HCT116 (cell line): ENCODE data around the gene DEGS1. TPM values are rescaled to one million over a fixed set of nuclear protein-coding genes. Genes with fewer than 3 reads are reported as not detected.

Experiments used
- ATAC-seq: fragments of 200-7000 bp; cut with Tn5 transposase; 2 replicates; pipeline ENCODE4 v1.9.1; 2020; ENCODE audit warnings: mild to moderate bottlenecking, moderate library complexity
- BruUV-seq: library from RNA; stranded (reverse); fragments of 400-500 nt; replicated peaks from 2 replicates; lab custom pipeline; 2021; lab: Mats Ljungman, UMichigan
- CTCF ChIA-PET: fragments of 300-600 bp; sonication (Branson Sonifier 250); formaldehyde crosslinking; loops from one replicate; lab custom pipeline; 2021; ENCODE audit warnings: antibody characterized with exemption; lab: Charles Lee
- POLR2A ChIA-PET: fragments of 300-600, 350-600 bp; sonication (Branson Sonifier 250); formaldehyde crosslinking; loops from one replicate; lab custom pipeline; 2021; ENCODE audit warnings: antibody characterized with exemption; lab: Charles Lee
- RAD21 ChIA-PET, 2 experiments: fragments of 300-600 bp; sonication (Branson Sonifier 250); formaldehyde crosslinking; loops; one replicate each; lab custom pipeline; 2023; ENCODE audit warnings: low total read pairs in 2 of 2; ENCODE audit not compliant: uncharacterized antibody in 2 of 2, unreplicated experiment in 2 of 2, low non-redundant PET in 1 of 2; lab: Charles Lee
- DNase-seq: peaks from one replicate; pipeline ENCODE4 v3.0.0-alpha.2; 2010; ENCODE audit warnings: low read depth, low spot score
- H2AFZ ChIP-seq: fragments of 200-600 bp; shearing (Covaris generic), sonication (generic); 2 replicates; pipeline ENCODE4 v1.6.1; 2017; ENCODE audit warnings: low read depth, mixed run types, mixed read lengths, antibody characterized with exemption, low read length; ENCODE audit not compliant: poor library complexity, severe bottlenecking
- H3K27ac ChIP-seq: 2 replicates; pipeline ENCODE4 v1.5.1; 2012; ENCODE audit warnings: low read depth, low read length
- H3K27me3 ChIP-seq: fragments of 200-600 bp; sonication (generic); 2 replicates; pipeline ENCODE4 v1.6.1; 2016; ENCODE audit warnings: mixed run types, low read length, mixed read lengths; ENCODE audit not compliant: insufficient read depth
- H3K36me3 ChIP-seq, 2 experiments: fragments of 200-500 bp in 1 of 2; fragments of 200-600 bp in 1 of 2; sonication (Bioruptor generic) in 1 of 2; sonication (generic) in 1 of 2; 2 replicates each; pipeline versions ENCODE4 v1.5.1 to v1.6.1; 2014 to 2016; ENCODE audit warnings: low read length in 2 of 2, inconsistent platforms in 1 of 2, mixed read lengths in 1 of 2, mixed run types in 1 of 2; ENCODE audit not compliant: insufficient read depth in 2 of 2, control insufficient read depth in 1 of 2
- H3K4me1 ChIP-seq, 2 experiments: fragments of 200-600 bp in 1 of 2; sonication (generic) in 1 of 2; 2 replicates each; pipeline versions ENCODE4 v1.5.1 to v1.6.1; 2012 to 2017; ENCODE audit warnings: low read length in 2 of 2, inconsistent platforms in 1 of 2, mild to moderate bottlenecking in 1 of 2, mixed read lengths in 1 of 2, mixed run types in 1 of 2, moderate library complexity in 1 of 2; ENCODE audit not compliant: insufficient read depth in 2 of 2, control insufficient read depth in 1 of 2
- H3K4me2 ChIP-seq: fragments of 200-600 bp; sonication (generic); 2 replicates; pipeline ENCODE4 v1.6.1; 2017; ENCODE audit warnings: mixed run types, low read length, mixed read lengths
- H3K4me3 ChIP-seq, 2 experiments: fragments of 200-600 bp in 1 of 2; sonication (generic) in 1 of 2; replicated peaks in 1 of 2; 2 replicates each; pipeline ENCODE4 v1.5.1; 2011 to 2016; ENCODE audit warnings: low read length in 2 of 2, control low read depth in 1 of 2, low read depth in 1 of 2, mild to moderate bottlenecking in 1 of 2, mixed read lengths in 1 of 2, mixed run types in 1 of 2
- H3K79me2 ChIP-seq: fragments of 200-600 bp; sonication (generic); 2 replicates; pipeline ENCODE4 v1.6.1; 2017; ENCODE audit warnings: mild to moderate bottlenecking, mixed run types, low read length, moderate library complexity, mixed read lengths; ENCODE audit not compliant: insufficient read depth
- H3K9ac ChIP-seq: fragments of 200-600 bp; sonication (generic); 2 replicates; pipeline ENCODE4 v1.6.1; 2016; ENCODE audit warnings: low read length, mixed read lengths
- H3K9me2 ChIP-seq: fragments of 200-600 bp; sonication (generic), shearing (Covaris generic); 2 replicates; pipeline ENCODE4 v1.6.1; 2017; ENCODE audit warnings: mixed run types, mild to moderate bottlenecking, moderate library complexity; ENCODE audit not compliant: insufficient read depth
- H3K9me3 ChIP-seq, 2 experiments: fragments of 200-500 bp in 1 of 2; fragments of 200-600 bp in 1 of 2; sonication (Bioruptor generic) in 1 of 2; sonication (generic) in 1 of 2; 2 replicates each; pipeline ENCODE4 v1.6.1; 2014 to 2017; ENCODE audit warnings: low read length in 2 of 2, mixed read lengths in 2 of 2, inconsistent platforms in 1 of 2, low read depth in 1 of 2, mild to moderate bottlenecking in 1 of 2, mixed run types in 1 of 2, moderate library complexity in 1 of 2; ENCODE audit not compliant: control insufficient read depth in 1 of 2, insufficient read depth in 1 of 2
- H4K20me1 ChIP-seq: fragments of 200-600 bp; sonication (generic), shearing (Covaris generic); 2 replicates; pipeline ENCODE4 v1.6.1; 2017; ENCODE audit warnings: mixed run types, mild to moderate bottlenecking, moderate library complexity; ENCODE audit not compliant: insufficient read depth
- ATF3 ChIP-seq: IDR thresholded peaks from 2 replicates; pipeline ENCODE4 v1.6.1; 2012
- CEBPB ChIP-seq: IDR thresholded peaks from 2 replicates; pipeline ENCODE4 v1.6.1; 2012; ENCODE audit warnings: low read depth
- CTCF ChIP-seq, 3 experiments: fragments of 200-600 bp in 1 of 3; sonication (generic) in 1 of 3; IDR thresholded peaks in 2 of 3; conservative IDR thresholded peaks in 1 of 3; 2 replicates each; pipeline ENCODE4 v1.5.1; 2012 to 2017; ENCODE audit warnings: low read depth in 2 of 3, low read length in 2 of 3, antibody characterized with exemption in 1 of 3, borderline replicate concordance in 1 of 3, control low read depth in 1 of 3, mild to moderate bottlenecking in 1 of 3, mixed read lengths in 1 of 3, mixed run types in 1 of 3, moderate library complexity in 1 of 3; ENCODE audit not compliant: insufficient read depth in 1 of 3
- EGR1 ChIP-seq: IDR thresholded peaks from 2 replicates; pipeline ENCODE4 v1.6.1; 2012; ENCODE audit warnings: low read depth
- MAX ChIP-seq: IDR thresholded peaks from 2 replicates; pipeline ENCODE4 v1.6.1; 2012
- REST ChIP-seq: IDR thresholded peaks from 2 replicates; pipeline ENCODE4 v1.6.1; 2012; ENCODE audit warnings: low read depth
- SP1 ChIP-seq: IDR thresholded peaks from 2 replicates; pipeline ENCODE4 v1.6.1; 2012; ENCODE audit warnings: low read depth
- SRF ChIP-seq: IDR thresholded peaks from 2 replicates; pipeline ENCODE4 v1.6.1; 2012; ENCODE audit warnings: low read depth
- TCF7L2 ChIP-seq: IDR thresholded peaks from 2 replicates; pipeline ENCODE4 v1.7.0; 2011; ENCODE audit warnings: borderline replicate concordance, inconsistent platforms; ENCODE audit not compliant: insufficient read depth, insufficient read length; ENCODE audit errors: extremely low read depth
- YY1 ChIP-seq: IDR thresholded peaks from 2 replicates; pipeline ENCODE4 v1.6.1; 2011; ENCODE audit warnings: low read length, low read depth, moderate library complexity, mild to moderate bottlenecking; ENCODE audit not compliant: insufficient replicate concordance; ENCODE audit errors: extremely low read depth
- ZBTB33 ChIP-seq: IDR thresholded peaks from 2 replicates; pipeline ENCODE4 v1.6.1; 2011; ENCODE audit warnings: mild to moderate bottlenecking, low read length, moderate library complexity; ENCODE audit not compliant: insufficient replicate concordance; ENCODE audit errors: extremely low read depth
- intact Hi-C: fragments of 100-400 bp; cut with micrococcal nuclease; formaldehyde crosslinking; loops from 2 replicates; pipeline ENCODE4 v1.10.0; 2022
- total RNA-seq: library from RNA; stranded (reverse); gene quantifications from one replicate; pipeline ENCODE4 v1.2.1, GENCODE V29; 2021; ENCODE audit not compliant: unreplicated experiment

Gene DEGS1
- total RNA-seq, 1 experiment from 2014 or later = 23.1 TPM

DNA sequence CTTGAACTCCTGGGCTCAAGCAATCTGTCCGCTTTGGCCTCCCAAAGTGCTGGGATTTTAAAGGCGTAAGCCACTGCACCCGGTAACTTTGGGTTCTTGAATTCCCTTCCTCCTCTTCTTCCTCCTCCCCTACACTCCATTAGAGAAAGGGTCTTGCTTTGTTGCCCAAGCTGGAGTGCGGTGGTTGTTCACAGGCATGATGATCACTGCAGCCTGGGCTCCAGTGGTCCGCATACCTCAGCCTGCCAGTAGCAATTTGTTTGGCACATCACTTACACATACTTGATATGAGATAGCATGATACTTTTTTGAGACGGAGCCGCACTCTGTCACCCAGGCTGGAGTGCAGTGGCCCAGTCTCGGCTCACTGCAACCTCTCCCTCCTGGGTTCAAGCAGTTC is 2.2 kb downstream of the DEGS1 start (continued):
- no peak for TF ChIP-seq EGR1
- no peak for TF ChIP-seq MAX
- no peak for TF ChIP-seq TCF7L2

- Histone ChIP-seq H3K4me1 (peaks cover 0 to 15% of the 10 kb centered on the region in 2 experiments; a peak in 3 of 4 replicates), H3K9ac (no peak overlapping the region), H3K36me3 (peaks cover 7 to 12% of the 10 kb centered on the region in 2 experiments; a peak in 3 of 4 replicates), H3K4me3 (no peak overlapping the region), H3K9me3 (no peaks in the 10 kb centered on the region), H2AFZ (no peak overlapping the region), H3K4me2 (no peak overlapping the region), H3K27ac (no peak overlapping the region), H3K9me2 (no peaks in the 10 kb centered on the region), H3K79me2 (peaks cover 72% of the 10 kb centered on the region), H4K20me1 (no peaks in the 10 kb centered on the region), H3K27me3 (no peaks in the 10 kb centered on the region)
- RAD21 ChIA-PET = no interaction called here
- intact Hi-C loops = no loop called here
- DNase-seq (no peak), ATAC-seq (no peak)
- TF ChIP-seq ATF3 = no peak
- no peak for TF ChIP-seq SP1
- no peak for TF ChIP-seq YY1
- no peak for TF ChIP-seq TCF7L2
- TF ChIP-seq SRF = no peak
- no peak for TF ChIP-seq ZBTB33
- no peak for TF ChIP-seq REST
- TF ChIP-seq CEBPB = no peak
- TF ChIP-seq CTCF (IDR thresholded peaks at IDR 0.05 in 2 of 3, conservative IDR thresholded peaks at IDR 0.05 in 1 of 3; ENCODE audit: borderline replicate concordance in 1 of 3, insufficient read depth in 1 of 3, low read depth in 2 of 3, low read length in 2 of 3) = no peak
- BruUV-seq = no TSS peak
- POLR2A ChIA-PET = no interaction called here
- CTCF ChIA-PET = no interaction called here
Observed at GRCh38 chr1:224188286-224188685, 5.2 kb downstream of the DEGS1 start.
